Measurements from ENCODE around the gene ATG7.

The ATG7 gene

GRCh38 chr3:11430207-11430606 is 158.0 kb downstream of the ATG7 start:
- Histone ChIP-seq H3K4me3 (ENCODE audit: low read depth, low read length) (no peak overlapping the region), H3K4me1 (ENCODE audit: control insufficient read depth, insufficient read depth, low read length) (no peaks in the 10 kb centered on the region), H3K27ac (ENCODE audit: extremely low read depth, low read depth, low read length) (no peak overlapping the region), H3K9me3 (ENCODE audit: control insufficient read depth, insufficient read depth, low read depth, low read length) (no peaks in the 10 kb centered on the region), H3K36me3 (ENCODE audit: control insufficient read depth in 2 of 2, insufficient read depth in 1 of 2, low read length in 2 of 2) (peaks cover 0 to 3% of the 10 kb centered on the region in 2 experiments; a peak in 2 of 3 replicates)
- POLR2A ChIA-PET, result no interaction called here
- CTCF ChIA-PET, result interaction anchor here (0.7 to 0.8 kb wide), 2 partner anchors 23 to 24 kb away, joined by 4 read pairs; no protein-coding TSS in a partner anchor
- TF ChIP-seq ZNF610 (tag by site-specific recombination; IDR thresholded peaks at IDR 0.05; ENCODE audit: borderline replicate concordance) (no peak), HOXC10 (CRISPR knock-in tag; IDR thresholded peaks at IDR 0.05) (no peak), ZNF600 (tag by site-specific recombination; IDR thresholded peaks at IDR 0.05) (no peak), ZNF280D (tag by site-specific recombination; IDR thresholded peaks at IDR 0.05) (no peak), ZFP3 (tag by site-specific recombination; IDR thresholded peaks at IDR 0.05; ENCODE audit: low read depth) (no peak), SCRT1 (tag by site-specific recombination; IDR thresholded peaks at IDR 0.05; ENCODE audit: borderline replicate concordance) (no peak), ZNF311 (tag by site-specific recombination; IDR thresholded peaks at IDR 0.05; ENCODE audit: borderline replicate concordance) (no peak), ZNF292 (tag by site-specific recombination; IDR thresholded peaks at IDR 0.05; ENCODE audit: borderline replicate concordance, low read depth) (no peak), ZNF112 (tag by site-specific recombination; IDR thresholded peaks at IDR 0.05) (no peak), ZNF624 (tag by site-specific recombination; IDR thresholded peaks at IDR 0.05) (no peak), ZNF549 (tag by site-specific recombination; IDR thresholded peaks at IDR 0.05) (no peak), ZNF138 (tag by site-specific recombination; IDR thresholded peaks at IDR 0.05; ENCODE audit: borderline replicate concordance) (no peak)

- CTCF ChIA-PET, result no interaction called here
These were observed 158.4 kb downstream of the ATG7 start for GRCh38 chr3:11430624-11431023.

GRCh38 chr3:11431319-11431718 is 159.1 kb downstream of the ATG7 start:
- Histone ChIP-seq H3K9me3 (ENCODE audit: control insufficient read depth, insufficient read depth, low read depth, low read length) (no peaks in the 10 kb centered on the region), H3K27ac (ENCODE audit: extremely low read depth, low read depth, low read length) (no peak overlapping the region), H3K4me1 (ENCODE audit: control insufficient read depth, insufficient read depth, low read length) (no peaks in the 10 kb centered on the region), H3K4me3 (ENCODE audit: low read depth, low read length) (no peak overlapping the region), H3K36me3 (ENCODE audit: control insufficient read depth in 2 of 2, insufficient read depth in 1 of 2, low read length in 2 of 2) (peaks cover 0 to 3% of the 10 kb centered on the region in 2 experiments; a peak in 1 of 3 replicates)
- CTCF ChIA-PET, result interaction anchor here (0.7 kb wide), 1 partner anchor 905 kb away, joined by 3 read pairs; no protein-coding TSS in a partner anchor
- POLR2A ChIA-PET, result no interaction called here
- TF ChIP-seq ZNF513 (tag by site-specific recombination; IDR thresholded peaks at IDR 0.05) (no peak), ZNF202 (tag by site-specific recombination; IDR thresholded peaks at IDR 0.05; ENCODE audit: borderline replicate concordance) (no peak), ZNF624 (tag by site-specific recombination; IDR thresholded peaks at IDR 0.05) (no peak), ZNF791 (tag by site-specific recombination; IDR thresholded peaks at IDR 0.05) (no peak), ZNF292 (tag by site-specific recombination; IDR thresholded peaks at IDR 0.05; ENCODE audit: borderline replicate concordance, low read depth) (no peak), ZNF223 (tag by site-specific recombination; IDR thresholded peaks at IDR 0.05) (no peak), ZNF518A (tag by site-specific recombination; conservative IDR thresholded peaks at IDR 0.05; ENCODE audit: low read depth) (no peak)

More at GRCh38 chr3:11430624-11431023, 158.4 kb downstream of the ATG7 start:
- Histone ChIP-seq H3K36me3 (ENCODE audit: control insufficient read depth in 2 of 2, insufficient read depth in 1 of 2, low read length in 2 of 2) (peaks cover 0 to 3% of the 10 kb centered on the region in 2 experiments; a peak in 1 of 3 replicates), H3K9me3 (ENCODE audit: control insufficient read depth, insufficient read depth, low read depth, low read length) (no peaks in the 10 kb centered on the region), H3K4me3 (ENCODE audit: low read depth, low read length) (no peak overlapping the region), H3K27ac (ENCODE audit: extremely low read depth, low read depth, low read length) (no peak overlapping the region), H3K4me1 (ENCODE audit: control insufficient read depth, insufficient read depth, low read length) (no peaks in the 10 kb centered on the region)
- TF ChIP-seq ZNF624 (tag by site-specific recombination; IDR thresholded peaks at IDR 0.05) (no peak), ZNF23 (tag by site-specific recombination; IDR thresholded peaks at IDR 0.05; ENCODE audit: borderline replicate concordance) (no peak), ZNF785 (tag by site-specific recombination; IDR thresholded peaks at IDR 0.05) (no peak), ZNF701 (tag by site-specific recombination; IDR thresholded peaks at IDR 0.05) (no peak), ZBTB17 (tag by site-specific recombination; IDR thresholded peaks at IDR 0.05) (no peak), KLF10 (tag by site-specific recombination; IDR thresholded peaks at IDR 0.05) (no peak), ZNF416 (tag by site-specific recombination; IDR thresholded peaks at IDR 0.05) (no peak), TCF7L2 (IDR thresholded peaks at IDR 0.05; ENCODE audit: borderline replicate concordance, low read depth, low read length) (no peak), SCRT1 (tag by site-specific recombination; IDR thresholded peaks at IDR 0.05; ENCODE audit: borderline replicate concordance) (no peak), HOXA7 (CRISPR knock-in tag; IDR thresholded peaks at IDR 0.05; ENCODE audit: borderline replicate concordance) (no peak), ZNF530 (tag by site-specific recombination; IDR thresholded peaks at IDR 0.05; ENCODE audit: low read depth) (no peak), ZNF792 (tag by site-specific recombination; IDR thresholded peaks at IDR 0.05) (no peak), ZNF37A (tag by site-specific recombination; IDR thresholded peaks at IDR 0.05) (no peak), ZEB2 (tag by site-specific recombination; IDR thresholded peaks at IDR 0.05) (no peak), SCRT2 (tag by site-specific recombination; IDR thresholded peaks at IDR 0.05) (no peak), ZNF239 (tag by site-specific recombination; IDR thresholded peaks at IDR 0.05) (no peak), ZNF623 (tag by site-specific recombination; IDR thresholded peaks at IDR 0.05) (no peak), ZNF510 (tag by site-specific recombination; IDR thresholded peaks at IDR 0.05; ENCODE audit: insufficient replicate concordance) (no peak)
- POLR2A ChIA-PET, result no interaction called here
